IMR-90 (cell line): Measurements from ENCODE around the gene PEX11A. TPM values are rescaled to one million over a fixed set of nuclear protein-coding genes. Genes with fewer than 3 reads are reported as not detected.

Experiments used
- ATAC-seq: fragments of 200-7000 bp; cut with Tn5 transposase; 2 replicates; pipeline ENCODE4 v1.9.1; 2020; ENCODE audit warnings: low read depth, mild to moderate bottlenecking, moderate library complexity
- BruUV-seq: library from RNA; stranded (reverse); fragments of 400-500 nt; replicated peaks from 2 replicates; lab custom pipeline; 2021; lab: Mats Ljungman, UMichigan
- CTCF ChIA-PET: fragments of 300-600 bp; formaldehyde crosslinking; extraction: SDS; loops from one replicate; lab custom pipeline; 2021; ENCODE audit warnings: antibody characterized with exemption; lab: Yijun Ruan, JAX
- POLR2A ChIA-PET: fragments of 300-600 bp; sonication (Branson Sonifier 250); formaldehyde crosslinking; loops from one replicate; lab custom pipeline; 2022; ENCODE audit warnings: antibody characterized with exemption; ENCODE audit not compliant: unreplicated experiment; lab: Charles Lee
- DNase-seq: peaks from one replicate; pipeline ENCODE4 v3.0.0; 2013
- H2AFZ ChIP-seq: replicated peaks from 2 replicates; pipeline ENCODE3; 2013; ENCODE audit warnings: low read length, mild to moderate bottlenecking; ENCODE audit not compliant: poor library complexity
- H2AK5ac ChIP-seq: 2 replicates; pipeline ENCODE4 v1.6.1; 2013; ENCODE audit warnings: low read depth, low read length, inconsistent platforms
- H2AK9ac ChIP-seq: replicated peaks from 2 replicates; pipeline ENCODE3; 2013; ENCODE audit warnings: mild to moderate bottlenecking, low read depth, low read length, moderate library complexity; ENCODE audit not compliant: poor library complexity
- H2BK120ac ChIP-seq: 2 replicates; pipeline ENCODE4 v1.6.1; 2013; ENCODE audit warnings: low read depth, low read length, inconsistent platforms
- H2BK15ac ChIP-seq: 3 replicates; pipeline ENCODE4 v1.6.1; 2013; ENCODE audit warnings: low read depth, low read length, inconsistent platforms
- H2BK20ac ChIP-seq: 2 replicates; pipeline ENCODE4 v1.6.1; 2013; ENCODE audit warnings: low read depth, mild to moderate bottlenecking, inconsistent platforms, low read length, moderate library complexity
- H2BK5ac ChIP-seq: 2 replicates; pipeline ENCODE4 v1.6.1; 2013; ENCODE audit warnings: mild to moderate bottlenecking, low read depth, low read length, inconsistent platforms; ENCODE audit not compliant: poor library complexity, severe bottlenecking
- H3K14ac ChIP-seq: replicated peaks from 2 replicates; pipeline ENCODE4 v1.6.1; 2013; ENCODE audit warnings: low read depth, low read length, inconsistent platforms
- H3K18ac ChIP-seq: 2 replicates; pipeline ENCODE4 v1.6.1; 2013; ENCODE audit warnings: low read depth, low read length, control low read depth
- H3K23ac ChIP-seq: 2 replicates; pipeline ENCODE4 v1.6.1; 2013; ENCODE audit warnings: low read depth, low read length, inconsistent platforms
- H3K27ac ChIP-seq: 2 replicates; pipeline ENCODE4 v1.5.1; 2013; ENCODE audit warnings: mild to moderate bottlenecking, control low read depth, low read length; ENCODE audit not compliant: insufficient read depth
- H3K27me3 ChIP-seq: 2 replicates; pipeline ENCODE4 v1.6.1; 2013; ENCODE audit warnings: low read length; ENCODE audit not compliant: control insufficient read depth, insufficient read depth
- H3K36me3 ChIP-seq: 2 replicates; pipeline ENCODE4 v1.6.1; 2013; ENCODE audit warnings: low read length, mixed read lengths; ENCODE audit not compliant: control insufficient read depth, insufficient read depth
- H3K4ac ChIP-seq: 2 replicates; pipeline ENCODE4 v1.6.1; 2013; ENCODE audit warnings: low read depth, low read length, inconsistent platforms
- H3K4me1 ChIP-seq: 2 replicates; pipeline ENCODE4 v1.6.1; 2013; ENCODE audit warnings: low read length, mixed read lengths; ENCODE audit not compliant: control insufficient read depth, insufficient read depth
- H3K4me2 ChIP-seq: 2 replicates; pipeline ENCODE4 v1.6.1; 2013; ENCODE audit warnings: low read depth, mild to moderate bottlenecking, control low read depth, low read length, moderate library complexity
- H3K4me3 ChIP-seq: 2 replicates; pipeline ENCODE4 v1.5.1; 2013; ENCODE audit warnings: low read depth, mild to moderate bottlenecking, control low read depth, low read length, moderate library complexity; ENCODE audit not compliant: insufficient read depth
- H3K56ac ChIP-seq: 2 replicates; pipeline ENCODE4 v1.6.1; 2013; ENCODE audit warnings: low read length, inconsistent platforms; ENCODE audit not compliant: insufficient read depth; ENCODE audit errors: extremely low read depth
- H3K79me1 ChIP-seq, 2 experiments: 2 replicates each; pipeline ENCODE4 v1.6.1; 2013; ENCODE audit warnings: low read length in 2 of 2, inconsistent platforms in 1 of 2, low read depth in 1 of 2
- H3K9ac ChIP-seq: 2 replicates; pipeline ENCODE4 v1.6.1; 2013; ENCODE audit warnings: low read depth, low read length, control low read depth
- H3K9me1 ChIP-seq: 2 replicates; pipeline ENCODE4 v1.6.1; 2013; ENCODE audit warnings: low read length, inconsistent platforms; ENCODE audit not compliant: insufficient read depth
- H3K9me3 ChIP-seq: 2 replicates; pipeline ENCODE4 v1.6.1; 2013; ENCODE audit warnings: low read length; ENCODE audit not compliant: control insufficient read depth, insufficient read depth
- H4K20me1 ChIP-seq: 2 replicates; pipeline ENCODE4 v1.6.1; 2013; ENCODE audit warnings: low read length, inconsistent platforms; ENCODE audit not compliant: insufficient read depth
- H4K5ac ChIP-seq: 2 replicates; pipeline ENCODE4 v1.6.1; 2013; ENCODE audit warnings: mild to moderate bottlenecking, low read depth, low read length, control low read depth
- H4K8ac ChIP-seq, 2 experiments: 2 replicates each; pipeline ENCODE4 v1.6.1; 2013; ENCODE audit warnings: low read depth in 2 of 2, low read length in 2 of 2, control low read depth in 1 of 2, inconsistent platforms in 1 of 2
- H4K91ac ChIP-seq: 2 replicates; pipeline ENCODE4 v1.6.1; 2013; ENCODE audit warnings: low read depth, low read length, inconsistent platforms; ENCODE audit not compliant: insufficient read depth
- BHLHE40 ChIP-seq: fragments of 150-350 bp; IDR thresholded peaks from 2 replicates; pipeline ENCODE4 v1.6.1; 2016; ENCODE audit warnings: mild to moderate bottlenecking, low read depth, low read length
- CEBPB ChIP-seq: IDR thresholded peaks from 2 replicates; pipeline ENCODE4 v1.6.1; 2012; ENCODE audit warnings: low read depth, low read length, improper control_type of control experiment
- CHD1 ChIP-seq: IDR thresholded peaks from 2 replicates; pipeline ENCODE4 v1.6.1; 2012; ENCODE audit warnings: low read depth, low read length, improper control_type of control experiment
- CTCF ChIP-seq: conservative IDR thresholded peaks from 2 replicates; pipeline ENCODE4 v1.5.1; 2012; ENCODE audit warnings: mild to moderate bottlenecking, low read depth, low read length, improper control_type of control experiment
- ELK1 ChIP-seq: fragments of 150-350 bp; IDR thresholded peaks from 2 replicates; pipeline ENCODE4 v1.6.1; 2016; ENCODE audit warnings: low read depth, mild to moderate bottlenecking, low read length, moderate library complexity, borderline replicate concordance
- FOS ChIP-seq: fragments of 150-350 bp; IDR thresholded peaks from 2 replicates; pipeline ENCODE4 v1.6.1; 2016; ENCODE audit warnings: low read depth, low read length
- MAZ ChIP-seq: IDR thresholded peaks from 2 replicates; pipeline ENCODE4 v1.6.1; 2012; ENCODE audit warnings: low read depth, mild to moderate bottlenecking, low read length, improper control_type of control experiment, moderate library complexity, borderline replicate concordance
- MXI1 ChIP-seq: IDR thresholded peaks from 2 replicates; pipeline ENCODE4 v1.6.1; 2012; ENCODE audit warnings: low read depth, mild to moderate bottlenecking, low read length, moderate library complexity, borderline replicate concordance
- NFE2L2 ChIP-seq: fragments of 150-350 bp; IDR thresholded peaks from 2 replicates; pipeline ENCODE4 v1.6.1; 2016; ENCODE audit warnings: low read depth, mild to moderate bottlenecking, low read length
- POLR2A ChIP-seq: IDR thresholded peaks from 2 replicates; pipeline ENCODE4 v1.6.1; 2012; ENCODE audit warnings: mild to moderate bottlenecking, low read depth, low read length
- RCOR1 ChIP-seq: IDR thresholded peaks from 2 replicates; pipeline ENCODE4 v1.6.1; 2012; ENCODE audit warnings: mild to moderate bottlenecking, low read length, improper control_type of control experiment; ENCODE audit not compliant: insufficient replicate concordance
- RFX5 ChIP-seq: IDR thresholded peaks from 2 replicates; pipeline ENCODE4 v1.8.0; 2012; ENCODE audit warnings: low read depth, mild to moderate bottlenecking, low read length, moderate library complexity
- SMC3 ChIP-seq: fragments of 150-350 bp; IDR thresholded peaks from 2 replicates; pipeline ENCODE4 v1.6.1; 2016; ENCODE audit warnings: low read depth, mild to moderate bottlenecking, antibody characterized with exemption, low read length, moderate library complexity
- USF2 ChIP-seq: fragments of 150-350 bp; IDR thresholded peaks from 2 replicates; pipeline ENCODE4 v1.6.1; 2017; ENCODE audit warnings: mild to moderate bottlenecking, antibody characterized with exemption, low read length, low read depth
- WGBS, 2 experiments: methylation state at CpG; one replicate each; pipeline versions ENCODE4 v1.1.5 to v1.1.7; 2013; ENCODE audit warnings: missing lambda C conversion rate in 2 of 2; ENCODE audit not compliant: insufficient read length in 1 of 2; ENCODE audit errors: extremely low coverage in 2 of 2; 5-methylcytosine and 5-hydroxymethylcytosine counted together
- dilution Hi-C: fragments of 300-500 bp; cut with HindIII; formaldehyde crosslinking; loops from one replicate; pipeline ENCODE4 v1.14.3; 2018; ENCODE audit warnings: low sequenced_read_pairs; ENCODE audit not compliant: unreplicated experiment
- in situ Hi-C: fragments of 300-500 bp; cut with MboI; formaldehyde crosslinking; loops from 3 replicates; pipeline ENCODE4 v1.14.3; 2019; ENCODE audit warnings: low sequenced_read_pairs, inconsistent platforms, mixed read lengths
- intact Hi-C: fragments of 100-400 bp; cut with micrococcal nuclease; formaldehyde crosslinking; loops from 2 replicates; pipeline ENCODE4 v1.10.0; 2022
- polyA plus RNA-seq, 3 experiments: library from polyadenylated mRNA; depleted of rRNA; stranded (reverse); fragments of >200 nt; gene quantifications; 2 replicates each; pipeline ENCODE4 v1.2.3, GENCODE V29; 2012; ENCODE audit warnings: low replicate concordance in 1 of 3
- total RNA-seq: library from RNA; depleted of rRNA; stranded (reverse); fragments of >200 nt; gene quantifications from 2 replicates; pipeline ENCODE4 v1.2.3, GENCODE V29; 2012

The PEX11A gene
- total and polyA plus RNA-seq, 2 of the 4 experiments (the other 2 are of a cell fraction) = 4.2 to 10.2 TPM

- no peak overlapping the region for H4K8ac ChIP-seq
- peaks cover 15% of the 10 kb centered on the region for H3K9me1 ChIP-seq
- CTCF ChIA-PET = no interaction called here
- no peak overlapping the region for H2BK20ac ChIP-seq
- H2BK120ac ChIP-seq = no peak overlapping the region
- no peak overlapping the region for H2AK5ac ChIP-seq
- no peak overlapping the region for H3K18ac ChIP-seq
- no peak overlapping the region for H3K23ac ChIP-seq
- H3K4ac ChIP-seq = no peak overlapping the region
- H3K27me3 ChIP-seq = no peaks in the 10 kb centered on the region
- H3K14ac ChIP-seq = no peak overlapping the region
- no peaks in the 10 kb centered on the region for H3K9me3 ChIP-seq
- dilution Hi-C loops = no loop called here
- H2BK15ac ChIP-seq = no peak overlapping the region
- no peaks in the 10 kb centered on the region for H4K20me1 ChIP-seq
- H3K4me3 ChIP-seq = no peak overlapping the region
- no TSS peak for BruUV-seq
- no peak overlapping the region for H2AFZ ChIP-seq
- no peak overlapping the region for H3K27ac ChIP-seq
- no peaks in the 10 kb centered on the region for H3K36me3 ChIP-seq
- in situ Hi-C loops = no loop called here
- no peak overlapping the region for H2AK9ac ChIP-seq
- ATAC-seq (no peak), DNase-seq (no peak)
- H3K4me2 ChIP-seq = no peak overlapping the region
- no peak overlapping the region for H3K56ac ChIP-seq
- H3K9ac ChIP-seq = no peak overlapping the region
- peaks cover 0 to 6% of the 10 kb centered on the region in 2 experiments; a peak in 1 of 4 replicates for H3K79me1 ChIP-seq
- H2BK5ac ChIP-seq = no peak overlapping the region
- WGBS, 2 experiments = 77% methylated on average over 3 of the region's 13 CpGs; no CpG with 5 or more reads in 1 of the 2 experiments
- H4K91ac ChIP-seq = no peak overlapping the region
- intact Hi-C loops = no loop called here
- peaks cover 14% of the 10 kb centered on the region for H3K4me1 ChIP-seq
- POLR2A ChIA-PET = no interaction called here
- TF ChIP-seq RCOR1 (no peak), FOS (no peak), NFE2L2 (no peak), CHD1 (no peak), MAZ (no peak), RFX5 (no peak), CEBPB (no peak), ELK1 (no peak), CTCF (no peak), USF2 (no peak), SMC3 (no peak), MXI1 (no peak), BHLHE40 (no peak), POLR2A (no peak)
- no peak overlapping the region for H4K5ac ChIP-seq
Measured at GRCh38 chr15:89666858-89667705, 23.5 kb downstream of the PEX11A start.
